HG03060 (cell line): ENCODE results near the gene LBR.

Source experiments
- ATAC-seq: cut with Tn5 transposase; IDR thresholded peaks from one replicate; pipeline ENCODE4 v1.9.1; 2021; ENCODE audit warnings: low read depth, moderate number of reproducible peaks; ENCODE audit not compliant: unreplicated experiment

Gene LBR

DNA sequence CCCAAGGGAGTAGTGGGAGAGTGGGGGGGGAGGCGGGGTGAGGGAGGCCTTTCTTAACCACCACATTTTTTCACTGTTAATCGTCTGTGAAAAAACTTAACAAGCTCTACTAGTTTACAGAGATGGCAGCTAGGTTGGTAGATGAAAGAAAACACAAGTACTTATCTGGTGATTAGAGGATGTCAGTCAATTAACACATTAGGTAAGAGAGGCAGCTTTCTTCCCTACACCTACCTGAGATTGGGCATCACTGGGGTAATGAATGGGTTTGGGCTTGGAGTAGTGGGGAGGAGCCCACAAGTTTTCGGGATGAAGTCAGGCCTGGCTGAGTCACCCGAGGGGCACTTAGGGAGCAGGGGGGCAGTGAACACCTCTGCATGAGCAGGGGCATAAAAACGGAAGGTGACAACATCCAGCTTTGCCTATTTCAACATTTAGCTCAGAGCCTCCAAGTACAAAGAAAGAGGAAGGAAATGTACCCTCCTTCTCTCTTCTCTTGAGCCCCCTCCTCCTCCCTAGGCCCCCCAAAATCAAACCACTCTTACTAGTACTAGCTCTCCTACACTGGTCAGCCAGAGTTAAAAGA, 2.5 kb downstream of the LBR start:
- no peak for ATAC-seq

DNA sequence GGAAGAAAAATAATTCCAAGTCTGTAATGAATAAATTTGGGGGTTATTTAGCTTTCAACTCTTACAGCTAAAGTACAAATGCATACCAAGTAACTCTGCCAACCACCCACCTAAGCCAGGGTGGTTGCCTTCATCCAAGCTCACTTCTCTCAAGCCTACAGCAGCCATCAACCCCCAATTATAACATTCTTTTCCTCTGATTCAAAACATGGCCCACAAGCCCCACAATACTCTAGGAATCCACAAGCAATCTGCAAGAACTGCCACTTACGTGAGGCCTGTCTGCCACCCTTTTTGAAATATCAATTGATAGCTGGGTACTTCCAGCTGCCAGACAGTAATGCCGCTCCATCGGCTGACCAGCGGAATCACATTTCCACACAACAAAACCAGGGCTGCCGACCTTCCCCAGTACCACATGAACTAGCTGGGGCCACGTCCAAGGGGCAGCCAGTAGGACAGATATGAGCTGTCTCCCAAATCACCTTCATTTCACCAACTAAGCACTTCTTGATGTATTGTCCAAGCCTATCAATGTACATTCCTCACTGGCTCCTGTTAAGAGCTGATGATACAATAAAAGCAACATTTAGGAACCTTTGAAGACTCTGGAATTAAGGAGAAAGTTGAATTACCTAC, 3.2 kb downstream of the LBR start:
- ATAC-seq = no peak

GRCh38 chr1:225423518-225423855, 4.4 kb downstream of the LBR start:
- ATAC-seq = no peak

DNA sequence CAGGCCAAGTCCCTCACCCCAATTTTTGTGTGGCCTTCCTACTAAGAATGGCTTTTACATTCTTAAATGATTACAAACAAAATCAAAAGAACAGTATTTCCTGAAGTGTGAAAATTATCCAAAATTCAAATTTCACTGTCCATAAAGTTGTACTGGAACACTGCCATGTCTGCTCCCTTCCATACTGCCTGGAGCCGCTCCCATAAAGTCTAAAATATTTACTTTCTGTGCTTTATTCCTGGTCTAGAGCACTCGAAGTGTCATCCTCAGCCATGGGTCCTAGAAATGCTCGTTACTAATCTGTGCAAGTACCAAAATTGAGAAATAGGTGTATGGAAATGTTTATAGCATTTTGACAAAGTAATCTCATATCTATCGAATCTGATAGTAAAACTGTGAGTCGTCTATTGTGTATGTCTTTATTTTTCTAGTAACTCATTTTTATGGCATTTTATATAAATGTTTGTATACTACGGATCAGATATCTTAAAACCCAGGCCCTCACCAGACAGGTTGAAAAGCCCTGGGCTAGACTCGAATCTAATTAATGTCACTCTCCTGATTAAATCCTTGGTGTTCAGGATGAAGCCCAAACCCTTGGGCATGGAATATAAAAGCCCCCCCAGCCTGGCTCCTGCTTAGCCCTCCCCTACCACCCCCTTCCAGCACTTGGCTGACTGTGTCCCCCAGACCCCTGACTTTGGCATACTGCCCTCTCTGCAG, 4.9 kb downstream of the LBR start:
- ATAC-seq = no peak

DNA sequence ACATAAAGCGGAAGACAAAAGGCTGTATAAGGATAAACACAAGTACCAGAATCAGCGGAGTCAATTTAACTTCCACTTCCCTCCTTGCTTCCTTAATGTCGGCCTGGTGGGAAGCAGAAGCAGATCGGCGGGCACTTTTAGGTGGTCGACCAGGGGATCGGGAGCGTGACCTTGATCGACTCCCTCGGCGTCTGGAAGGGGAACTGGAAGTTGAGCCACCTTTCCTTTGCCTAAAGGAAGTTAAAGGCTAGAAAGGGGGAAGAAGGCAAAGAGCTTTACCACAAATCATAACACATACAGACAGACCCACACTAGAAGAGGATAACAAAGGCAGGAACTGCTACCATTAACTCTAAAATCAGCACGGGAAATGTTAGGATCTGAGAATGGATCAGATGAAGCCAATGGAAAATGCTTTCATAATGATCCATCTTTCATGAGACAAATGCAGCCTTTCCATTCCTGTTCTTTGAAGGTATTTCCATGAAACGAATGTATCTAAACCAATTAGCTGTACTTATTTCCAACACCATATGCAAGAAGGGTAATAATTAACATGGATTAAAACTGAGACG, 5.7 kb downstream of the LBR start:
- no peak for ATAC-seq

GRCh38 chr1:225418598-225418997, 9.2 kb downstream of the LBR start:
- no peak for ATAC-seq

DNA sequence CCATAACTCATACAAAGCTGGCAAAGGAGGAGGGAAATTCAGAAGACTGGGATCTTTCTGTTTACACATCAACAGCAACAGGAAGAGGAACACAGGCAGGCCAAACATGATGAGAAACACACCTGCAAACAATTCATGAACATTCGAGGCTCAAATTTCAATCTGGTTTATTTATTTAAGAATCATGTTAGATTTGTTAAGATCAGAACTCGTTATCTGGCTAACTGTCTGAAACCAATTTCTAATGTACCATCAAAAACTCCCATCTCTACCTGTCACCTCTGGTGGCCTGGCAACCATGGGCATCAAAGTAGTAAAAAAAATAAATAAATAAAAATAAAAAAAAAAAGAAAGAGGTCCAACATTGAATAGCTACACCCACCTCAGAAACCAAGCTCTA, 9.8 kb downstream of the LBR start:
- no peak for ATAC-seq

DNA sequence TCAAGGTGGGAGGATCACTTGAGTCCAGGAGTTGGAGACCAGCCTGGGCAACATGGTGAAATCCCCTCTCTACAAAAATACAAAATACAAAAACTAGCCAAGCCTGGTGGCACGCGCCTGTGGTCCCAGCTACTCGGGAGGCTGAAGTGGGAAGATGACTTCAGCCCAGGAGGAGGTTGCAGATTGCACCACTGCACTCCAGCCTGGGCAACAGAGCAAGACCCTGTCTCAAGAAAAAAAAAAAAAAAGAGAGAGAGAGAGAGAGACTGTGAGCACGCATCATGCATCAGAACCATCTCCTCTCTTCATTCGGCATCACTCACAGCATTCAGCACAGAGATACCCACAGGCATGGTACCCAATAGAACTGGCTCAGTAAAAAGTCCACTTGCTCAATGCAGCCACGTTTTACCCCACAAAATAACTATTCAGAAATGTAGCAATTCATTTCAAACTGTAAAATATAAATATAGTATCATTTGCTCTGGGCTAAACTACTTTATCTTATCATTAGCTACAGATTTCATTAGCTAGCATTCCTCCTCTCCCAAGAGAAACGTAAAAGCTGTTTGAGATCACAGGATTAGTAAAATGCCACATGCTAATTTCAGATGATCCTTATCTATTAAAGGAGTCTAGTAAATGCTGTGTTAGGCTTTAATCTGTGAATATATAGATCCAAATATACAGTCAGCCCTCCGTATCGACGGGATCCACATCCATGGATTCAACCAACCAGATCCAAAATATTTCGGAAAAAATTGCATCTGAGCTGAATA, 11.7 kb downstream of the LBR start:
- no peak for ATAC-seq

- no peak for ATAC-seq
These were observed 12.5 kb downstream of the LBR start for GRCh38 chr1:225415307-225415706.

DNA sequence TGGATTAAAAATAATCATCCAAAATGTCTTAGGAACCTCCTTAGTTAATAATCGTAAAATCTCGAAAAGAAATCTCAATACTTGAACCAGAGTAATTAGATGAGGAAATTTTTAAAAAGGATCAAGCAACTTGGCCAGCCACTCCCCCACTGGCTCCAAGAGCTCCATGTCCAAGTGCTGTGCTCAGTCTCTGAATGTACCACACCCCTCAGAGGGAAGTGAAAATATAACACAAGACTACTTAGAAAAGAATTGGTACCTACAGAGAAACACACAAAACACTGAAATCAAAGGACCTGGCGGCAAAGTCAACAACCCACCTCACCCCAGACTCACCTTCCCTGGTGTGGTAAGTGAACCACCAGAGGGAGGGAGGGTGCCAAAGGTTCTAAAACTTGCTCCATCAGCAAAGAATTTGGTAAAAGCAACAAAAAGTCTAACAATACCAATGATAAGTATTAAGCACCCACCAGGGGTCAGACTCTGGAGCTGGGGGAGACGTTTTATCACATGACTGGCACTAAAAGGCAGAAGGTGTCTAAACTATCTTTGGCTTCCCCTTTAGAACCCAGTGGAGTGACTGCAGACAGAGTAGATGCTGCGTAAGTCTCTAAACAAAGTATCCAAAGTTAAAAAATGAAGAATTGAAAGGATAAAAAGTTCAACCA, 14.0 kb downstream of the LBR start:
- ATAC-seq = no peak

GRCh38 chr1:225412803-225413351, 15.0 kb downstream of the LBR start:
- no peak for ATAC-seq

- no peak for ATAC-seq
These were observed 15.5 kb downstream of the LBR start for GRCh38 chr1:225412321-225412720.

DNA sequence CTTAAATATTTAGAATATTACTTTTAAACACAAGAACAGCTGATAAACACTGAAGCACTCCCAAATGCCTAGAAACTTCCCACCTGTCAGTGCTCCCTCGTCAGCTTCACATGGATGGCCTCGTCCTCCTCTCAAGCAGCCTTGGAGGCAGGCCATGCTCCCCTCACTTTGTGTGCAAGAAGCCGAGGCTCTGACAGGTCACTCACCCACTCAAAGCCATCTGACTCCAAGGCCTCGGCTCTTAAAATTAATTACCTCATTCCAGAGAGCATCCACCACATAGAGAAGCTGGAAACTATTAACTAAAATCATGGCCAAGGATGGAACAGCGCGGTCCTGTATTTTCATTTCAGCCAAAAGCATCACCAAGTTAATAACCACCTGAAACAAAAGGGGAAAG, 17.8 kb downstream of the LBR start:
- no peak for ATAC-seq

DNA sequence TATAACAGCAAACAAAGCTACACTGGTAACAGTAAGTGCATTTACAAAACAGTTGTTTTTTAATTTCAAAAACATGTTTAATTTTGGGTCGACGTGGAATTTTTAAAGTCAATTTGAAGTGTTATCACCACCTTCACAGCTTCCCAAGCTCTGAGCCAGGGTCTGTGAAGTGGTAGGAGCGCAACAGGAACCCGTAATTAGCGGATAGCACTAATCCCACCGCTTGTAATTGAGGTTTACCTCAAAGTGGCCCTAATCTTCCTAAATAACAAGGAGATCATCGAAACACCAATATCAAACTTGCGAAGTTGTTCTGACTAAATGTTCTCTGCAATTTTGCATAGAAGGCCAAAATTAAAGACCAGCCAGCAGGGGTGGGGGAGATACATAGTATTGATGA, 18.8 kb downstream of the LBR start:
- no peak for ATAC-seq

DNA sequence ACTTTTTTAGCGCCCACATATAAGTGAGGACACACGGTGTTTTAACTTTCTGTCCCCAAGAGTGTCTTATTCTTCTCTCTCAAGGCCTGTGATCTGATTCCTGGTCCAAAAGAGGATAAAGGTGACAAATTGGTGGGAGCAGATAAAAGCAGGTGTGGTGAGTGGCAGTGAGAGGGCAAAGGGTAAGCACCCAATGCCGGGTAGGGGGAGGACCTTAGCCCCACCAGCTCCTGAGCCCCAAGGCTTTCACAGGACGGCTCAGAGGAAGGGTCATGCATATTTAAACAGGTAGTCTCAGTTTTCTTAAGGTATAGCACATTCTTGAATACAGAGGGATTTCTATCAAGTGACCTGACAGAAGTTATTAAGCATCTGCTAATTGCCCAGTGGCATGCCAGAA, 19.6 kb downstream of the LBR start:
- ATAC-seq = no peak

GRCh38 chr1:225407755-225408154, 20.1 kb downstream of the LBR start:
- ATAC-seq = no peak

- ATAC-seq = no peak
These were observed 20.7 kb downstream of the LBR start for GRCh38 chr1:225406976-225407725.

DNA sequence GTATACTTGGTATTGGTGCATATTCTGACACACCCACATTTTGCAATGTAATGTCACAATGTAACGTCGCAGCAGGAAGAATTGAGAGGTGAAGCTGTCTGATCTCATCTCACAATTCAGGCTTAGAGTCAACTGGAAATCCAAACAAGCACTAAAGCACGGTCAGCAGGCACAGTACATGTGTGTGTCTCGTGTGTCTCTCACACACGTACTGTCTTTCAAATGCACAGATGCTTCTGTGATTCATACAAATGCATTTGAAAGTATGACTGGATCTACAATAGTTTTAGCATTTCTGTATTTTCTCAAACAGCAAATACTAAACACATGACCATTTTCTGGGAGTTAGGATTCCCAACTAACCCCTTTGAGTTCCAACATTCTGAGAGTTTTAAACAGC, 26.9 kb downstream of the LBR start:
- no peak for ATAC-seq

- ATAC-seq = no peak
These were observed 31.5 kb downstream of the LBR start for GRCh38 chr1:225396357-225396756.

GRCh38 chr1:225389843-225390242, 38.0 kb downstream of the LBR start:
- no peak for ATAC-seq
